Lower leg skin (tissue), 3 donors: Measurements from ENCODE around the gene HYLS1.

Experiments
- POLR2A ChIP-seq, 2 donors: fragments of 450-650 bp; IDR thresholded peaks; one replicate each; pipeline ENCODE4 v1.6.1; 2016 to 2017; ENCODE audit warnings: antibody characterized with exemption in 2 of 2, mild to moderate bottlenecking in 1 of 2, moderate library complexity in 1 of 2
- TF ChIP-seq, protein P1 (sequence below), 3 donors: fragments of 450-650 bp; IDR thresholded peaks; one replicate each; pipeline ENCODE4 v1.5.1; 2016; ENCODE audit warnings: antibody characterized with exemption in 3 of 3, mild to moderate bottlenecking in 3 of 3, moderate library complexity in 2 of 3

DNA sequence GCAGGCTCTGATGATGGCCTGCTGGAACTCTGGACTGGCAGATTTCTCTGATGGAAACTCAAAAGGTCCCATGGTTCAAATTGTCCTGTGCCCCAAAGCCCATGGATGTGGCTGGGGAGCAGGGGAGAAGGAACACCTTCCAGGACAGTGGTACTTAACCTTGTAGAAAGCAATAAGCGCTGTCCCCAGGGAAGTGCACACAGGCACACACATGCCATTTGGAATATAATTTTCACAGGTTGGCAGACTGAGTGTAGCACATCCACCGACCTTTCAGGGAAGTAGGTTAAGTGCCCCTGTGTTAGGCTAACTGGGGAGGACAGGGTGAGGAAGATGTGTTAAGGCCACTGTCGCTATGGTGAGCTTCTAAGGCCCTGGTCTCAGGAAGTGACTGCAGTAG, 34.7 kb downstream of the HYLS1 start:
- TF ChIP-seq, protein P1, sequence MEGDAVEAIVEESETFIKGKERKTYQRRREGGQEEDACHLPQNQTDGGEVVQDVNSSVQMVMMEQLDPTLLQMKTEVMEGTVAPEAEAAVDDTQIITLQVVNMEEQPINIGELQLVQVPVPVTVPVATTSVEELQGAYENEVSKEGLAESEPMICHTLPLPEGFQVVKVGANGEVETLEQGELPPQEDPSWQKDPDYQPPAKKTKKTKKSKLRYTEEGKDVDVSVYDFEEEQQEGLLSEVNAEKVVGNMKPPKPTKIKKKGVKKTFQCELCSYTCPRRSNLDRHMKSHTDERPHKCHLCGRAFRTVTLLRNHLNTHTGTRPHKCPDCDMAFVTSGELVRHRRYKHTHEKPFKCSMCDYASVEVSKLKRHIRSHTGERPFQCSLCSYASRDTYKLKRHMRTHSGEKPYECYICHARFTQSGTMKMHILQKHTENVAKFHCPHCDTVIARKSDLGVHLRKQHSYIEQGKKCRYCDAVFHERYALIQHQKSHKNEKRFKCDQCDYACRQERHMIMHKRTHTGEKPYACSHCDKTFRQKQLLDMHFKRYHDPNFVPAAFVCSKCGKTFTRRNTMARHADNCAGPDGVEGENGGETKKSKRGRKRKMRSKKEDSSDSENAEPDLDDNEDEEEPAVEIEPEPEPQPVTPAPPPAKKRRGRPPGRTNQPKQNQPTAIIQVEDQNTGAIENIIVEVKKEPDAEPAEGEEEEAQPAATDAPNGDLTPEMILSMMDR (IDR thresholded peaks at IDR 0.05) = no peak
- no peak for TF ChIP-seq POLR2A (IDR thresholded peaks at IDR 0.05)
